Measurements from ENCODE around the gene SLC13A1.

GRCh38 chr7:123099712-123100111 is 100.1 kb downstream of the SLC13A1 start:
- TF ChIP-seq CTCF (IDR thresholded peaks at IDR 0.05 in 2 of 3, conservative IDR thresholded peaks at IDR 0.05 in 1 of 3; ENCODE audit: borderline replicate concordance in 1 of 3, insufficient read depth in 1 of 3, low read depth in 2 of 3, low read length in 2 of 3) = no peak
- TF ChIP-seq POLR2A (IDR thresholded peaks at IDR 0.05; ENCODE audit: borderline replicate concordance, extremely low read depth, insufficient read depth, insufficient read length) = no peak
- TF ChIP-seq ZBTB33 (IDR thresholded peaks at IDR 0.05; ENCODE audit: extremely low read depth, insufficient replicate concordance, low read length) = no peak
- no peak for TF ChIP-seq POLR2AphosphoS5 (IDR thresholded peaks at IDR 0.05; ENCODE audit: low read depth, low read length)
- no peak for TF ChIP-seq MAX (IDR thresholded peaks at IDR 0.05)
- TF ChIP-seq SP1 (IDR thresholded peaks at IDR 0.05; ENCODE audit: low read depth) = no peak
- TF ChIP-seq REST (IDR thresholded peaks at IDR 0.05; ENCODE audit: low read depth) = no peak
- TF ChIP-seq EZH2phosphoT487 (IDR thresholded peaks at IDR 0.05; ENCODE audit: borderline replicate concordance) = no peak
- TF ChIP-seq YY1 (IDR thresholded peaks at IDR 0.05; ENCODE audit: extremely low read depth, insufficient replicate concordance, low read depth, low read length) = no peak
- no peak for TF ChIP-seq JUND (IDR thresholded peaks at IDR 0.05)
- no peak for TF ChIP-seq ZNF274 (IDR thresholded peaks at IDR 0.05; ENCODE audit: low read depth, low read length)

Measured in HCT116 (cell line).